ENCODE data around the gene PRR35. TPM values are rescaled to one million over a fixed set of nuclear protein-coding genes. Genes with fewer than 3 reads are reported as not detected.

PRR35 gene
- total RNA-seq, 4 donors from 2014 or later = not detected

DNA sequence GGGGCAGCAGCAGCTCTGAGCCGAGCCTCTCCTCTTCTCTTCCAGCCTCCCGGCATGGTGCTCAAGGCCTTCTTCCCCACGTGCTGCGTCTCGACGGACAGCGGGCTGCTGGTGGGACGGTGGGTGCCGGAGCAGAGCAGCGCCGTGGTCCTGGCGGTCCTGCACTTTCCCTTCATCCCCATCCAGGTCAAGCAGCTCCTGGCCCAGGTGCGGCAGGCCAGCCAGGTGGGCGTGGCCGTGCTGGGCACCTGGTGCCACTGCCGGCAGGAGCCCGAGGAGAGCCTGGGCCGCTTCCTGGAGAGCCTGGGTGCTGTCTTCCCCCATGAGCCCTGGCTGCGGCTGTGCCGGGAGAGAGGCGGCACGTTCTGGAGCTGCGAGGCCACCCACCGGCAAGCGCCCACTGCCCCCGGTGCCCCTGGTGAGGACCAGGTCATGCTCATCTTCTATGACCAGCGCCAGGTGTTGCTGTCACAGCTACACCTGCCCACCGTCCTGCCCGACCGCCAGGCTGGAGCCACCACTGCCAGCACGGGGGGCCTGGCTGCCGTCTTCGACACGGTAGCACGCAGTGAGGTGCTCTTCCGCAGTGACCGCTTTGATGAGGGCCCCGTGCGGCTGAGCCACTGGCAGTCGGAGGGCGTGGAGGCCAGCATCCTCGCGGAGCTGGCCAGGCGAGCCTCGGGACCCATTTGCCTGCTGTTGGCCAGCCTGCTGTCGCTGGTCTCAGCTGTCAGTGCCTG, 14.0 kb downstream of the PRR35 start:
- Histone ChIP-seq H3K27me3 (no peaks in the 10 kb centered on the region), H3K27ac (no peak overlapping the region), H3K36me3 (peaks cover 15 to 23% of the 10 kb centered on the region in 2 donors), H3K4me3 (replicated peaks in 1 of 3) (no peak overlapping the region), H3K9me3 (no peaks in the 10 kb centered on the region), H3K4me1 (peaks cover 6 to 9% of the 10 kb centered on the region in 2 donors)
- intact Hi-C loops (cut with DNase I) = no loop called here
- DNase-seq = no peak
- 89 to 94% methylated on average over 15 to 24 of the region's 46 CpGs for WGBS, 2 donors
- no peak for TF ChIP-seq POLR2A (IDR thresholded peaks at IDR 0.05)
- TF ChIP-seq, protein P1, sequence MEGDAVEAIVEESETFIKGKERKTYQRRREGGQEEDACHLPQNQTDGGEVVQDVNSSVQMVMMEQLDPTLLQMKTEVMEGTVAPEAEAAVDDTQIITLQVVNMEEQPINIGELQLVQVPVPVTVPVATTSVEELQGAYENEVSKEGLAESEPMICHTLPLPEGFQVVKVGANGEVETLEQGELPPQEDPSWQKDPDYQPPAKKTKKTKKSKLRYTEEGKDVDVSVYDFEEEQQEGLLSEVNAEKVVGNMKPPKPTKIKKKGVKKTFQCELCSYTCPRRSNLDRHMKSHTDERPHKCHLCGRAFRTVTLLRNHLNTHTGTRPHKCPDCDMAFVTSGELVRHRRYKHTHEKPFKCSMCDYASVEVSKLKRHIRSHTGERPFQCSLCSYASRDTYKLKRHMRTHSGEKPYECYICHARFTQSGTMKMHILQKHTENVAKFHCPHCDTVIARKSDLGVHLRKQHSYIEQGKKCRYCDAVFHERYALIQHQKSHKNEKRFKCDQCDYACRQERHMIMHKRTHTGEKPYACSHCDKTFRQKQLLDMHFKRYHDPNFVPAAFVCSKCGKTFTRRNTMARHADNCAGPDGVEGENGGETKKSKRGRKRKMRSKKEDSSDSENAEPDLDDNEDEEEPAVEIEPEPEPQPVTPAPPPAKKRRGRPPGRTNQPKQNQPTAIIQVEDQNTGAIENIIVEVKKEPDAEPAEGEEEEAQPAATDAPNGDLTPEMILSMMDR (IDR thresholded peaks at IDR 0.05) = no peak

DNA sequence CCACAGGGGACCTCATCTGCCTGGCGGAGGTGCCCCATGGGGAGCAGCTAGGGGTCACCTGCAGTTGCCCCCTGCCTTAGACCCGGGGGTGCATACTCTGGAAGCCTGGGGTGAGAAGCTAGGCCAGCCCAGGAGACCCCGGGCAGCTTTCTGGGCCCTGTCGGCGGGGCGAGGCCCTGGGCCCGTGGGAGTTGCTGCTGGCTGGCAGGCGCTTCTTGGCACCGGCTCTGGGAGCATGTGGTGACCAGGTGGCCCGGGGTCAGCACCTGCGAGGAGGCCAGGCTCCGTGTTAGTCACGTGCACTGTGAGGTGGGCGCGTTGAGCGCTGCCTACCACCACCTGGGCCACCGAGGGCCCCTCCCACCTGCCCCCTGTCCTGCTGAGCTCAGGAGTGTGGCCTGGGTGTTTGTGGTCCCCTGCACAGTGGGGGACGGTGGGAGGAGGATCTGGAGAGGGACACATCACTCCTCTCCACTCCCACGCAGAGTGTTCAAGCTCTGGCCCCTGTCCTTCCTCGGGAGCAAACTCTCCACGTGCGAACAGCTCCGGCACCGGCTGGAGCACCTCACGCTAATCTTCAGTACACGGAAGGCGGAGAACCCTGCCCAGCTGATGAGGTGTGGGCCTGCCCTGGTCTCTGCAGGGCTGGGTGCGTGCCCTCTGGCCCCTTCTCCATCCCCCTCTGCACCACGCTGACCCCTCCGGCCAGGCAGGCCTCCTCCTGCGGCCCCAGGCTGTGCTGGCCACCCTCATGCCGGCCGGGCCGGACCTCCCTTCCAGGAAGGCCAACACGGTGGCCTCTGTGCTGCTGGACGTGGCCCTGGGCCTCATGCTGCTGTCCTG, 15.4 kb downstream of the PRR35 start:
- intact Hi-C loops (cut with DNase I) = no loop called here

DNA sequence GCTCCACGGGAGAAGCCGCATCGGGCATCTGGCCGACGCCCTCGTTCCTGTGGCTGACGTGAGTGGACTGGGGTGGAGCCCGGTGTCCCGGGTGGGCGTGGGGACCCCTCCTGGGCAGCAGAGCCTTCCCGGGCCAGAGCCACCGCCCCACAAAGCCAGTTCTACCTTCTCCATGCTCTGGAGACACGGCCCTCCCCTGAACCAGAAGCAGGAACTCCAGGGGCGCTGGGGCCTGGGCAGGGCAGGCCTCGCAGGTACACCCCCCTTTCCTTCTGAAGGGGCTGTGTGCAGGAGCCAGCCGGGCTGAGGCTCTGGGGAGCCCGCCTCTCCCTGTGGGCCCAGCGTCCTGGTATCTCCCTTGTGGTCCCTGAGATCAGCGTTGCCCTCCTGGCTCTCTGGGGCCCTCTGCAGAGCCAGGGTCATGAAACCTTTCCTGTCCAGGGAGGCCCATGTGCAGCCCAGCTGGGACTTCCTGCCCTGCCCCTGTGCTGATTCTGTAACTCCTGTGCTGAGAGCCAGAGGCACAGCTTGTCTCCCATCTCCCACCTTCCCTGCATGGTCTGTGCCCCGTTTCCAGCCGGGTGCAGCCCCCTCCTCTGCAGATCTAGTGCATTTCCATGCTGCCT, 16.1 kb downstream of the PRR35 start:
- Histone ChIP-seq H3K27me3 (no peaks in the 10 kb centered on the region), H3K36me3 (peaks cover 15 to 23% of the 10 kb centered on the region in 2 donors), H3K27ac (no peak overlapping the region), H3K4me1 (no peaks in the 10 kb centered on the region), H3K9me3 (no peaks in the 10 kb centered on the region), H3K4me3 (replicated peaks in 1 of 3) (no peak overlapping the region)
- 88 to 91% methylated on average over 2 to 5 of the region's 21 CpGs for WGBS, 2 donors
- TF ChIP-seq POLR2A (IDR thresholded peaks at IDR 0.05) = no peak
- TF ChIP-seq, protein P1 (IDR thresholded peaks at IDR 0.05) = no peak
- DNase-seq = no peak
- intact Hi-C loops (cut with DNase I) = no loop called here

More for the DNA sequence above, 15.4 kb downstream of the PRR35 start:
- H3K4me3 ChIP-seq (replicated peaks in 1 of 3) = no peak overlapping the region
- H3K27ac ChIP-seq = no peak overlapping the region
- peaks cover 2 to 3% of the 10 kb centered on the region in 2 donors for H3K4me1 ChIP-seq
- 87 to 90% methylated on average over 19 to 22 of the region's 36 CpGs for WGBS, 2 donors
- TF ChIP-seq, protein P1 (IDR thresholded peaks at IDR 0.05) = no peak
- no peak for TF ChIP-seq POLR2A (IDR thresholded peaks at IDR 0.05)
- no peaks in the 10 kb centered on the region for H3K9me3 ChIP-seq
- peaks cover 15 to 23% of the 10 kb centered on the region in 2 donors for H3K36me3 ChIP-seq
- DNase-seq = no peak
- no peaks in the 10 kb centered on the region for H3K27me3 ChIP-seq

DNA sequence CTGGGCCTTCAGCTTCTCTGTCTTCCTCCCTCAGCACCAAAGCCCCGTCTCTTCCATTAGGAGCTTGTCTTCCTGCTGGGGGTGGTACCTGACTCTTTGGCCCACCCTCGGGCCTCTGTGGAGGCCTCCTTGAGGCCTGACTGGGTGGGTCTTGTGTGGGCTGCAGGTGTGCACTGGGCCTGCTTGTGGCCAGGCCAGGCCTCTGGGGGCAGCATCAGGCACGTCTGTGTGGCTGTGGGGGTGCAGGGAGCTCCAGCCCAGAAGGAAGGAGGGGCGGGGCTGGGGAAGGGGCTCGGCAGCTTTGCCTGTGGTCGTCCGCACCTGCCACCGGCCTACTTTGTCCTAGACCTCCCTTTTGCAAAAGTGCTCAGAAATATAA, 16.6 kb downstream of the PRR35 start:
- WGBS, 2 donors = 84 to 85% methylated on average over 7 to 8 of the region's 8 CpGs
- no peaks in the 10 kb centered on the region for H3K9me3 ChIP-seq
- H3K27ac ChIP-seq = no peak overlapping the region
- no peaks in the 10 kb centered on the region for H3K4me1 ChIP-seq
- intact Hi-C loops (cut with DNase I) = no loop called here
- H3K36me3 ChIP-seq = peaks cover 15 to 23% of the 10 kb centered on the region in 2 donors
- H3K27me3 ChIP-seq = no peaks in the 10 kb centered on the region
- no peak overlapping the region for H3K4me3 ChIP-seq (replicated peaks in 1 of 3)
- TF ChIP-seq, protein P1 (IDR thresholded peaks at IDR 0.05) = no peak
- no peak for TF ChIP-seq POLR2A (IDR thresholded peaks at IDR 0.05)
- no peak for DNase-seq

Measured in thyroid gland (tissue), 4 donors.